GM18499 (cell line): ENCODE results near the gene SMTNL2.
"Not testable (repeated sequence)": the region's sequence is repeated elsewhere in the genome, so short reads cannot be mapped to it uniquely, and the experiment has no call there.

Source experiments
- ATAC-seq: cut with Tn5 transposase; IDR thresholded peaks from one replicate; pipeline ENCODE4 v1.9.1; 2021; ENCODE audit warnings: moderate number of reproducible peaks; ENCODE audit not compliant: insufficient read depth, unreplicated experiment

Gene SMTNL2

GRCh38 chr17:4655933-4656332 lies 71.6 kb downstream of the SMTNL2 start:
- not testable (repeated sequence) for ATAC-seq

GRCh38 chr17:4657678-4658077 lies 73.3 kb downstream of the SMTNL2 start:
- no peak for ATAC-seq
